Measurements from ENCODE around the gene GSTM3. TPM values are rescaled to one million over a fixed set of nuclear protein-coding genes. Genes with fewer than 3 reads are reported as not detected.
A peak's percentile ranks its signal among the peaks of the same experiment; 100 is the strongest.
"Not testable (repeated sequence)": the region's sequence is repeated elsewhere in the genome, so short reads cannot be mapped to it uniquely, and the experiment has no call there.

The GSTM3 gene
- total RNA-seq, 1 donor from 2014 or later: 93.2 TPM

- intact Hi-C loops (cut with DNase I): loop anchor here (1.0 to 5.0 kb wide), 2 partner anchors 135 to 207 kb away; partner anchors contain the start of genes AHCYL1 and CSF1
- DNase-seq (ENCODE audit: low spot score): peak; percentile 90
Observed at GRCh38 chr1:109776911-109777310, 36.1 kb upstream of the GSTM3 start.

- intact Hi-C loops (cut with DNase I): loop anchor here (5.0 kb wide), 1 partner anchor 136 kb away; the partner anchor contains the start of gene CSF1
- DNase-seq (ENCODE audit: low spot score): peak; percentile 27
Observed at GRCh38 chr1:109776206-109776835, 35.5 kb upstream of the GSTM3 start.

GRCh38 chr1:109775398-109775797 is 34.6 kb upstream of the GSTM3 start:
- intact Hi-C loops (cut with DNase I): loop anchor here (5.0 kb wide), 1 partner anchor 137 kb away; the partner anchor contains the start of gene CSF1
- DNase-seq (ENCODE audit: low spot score): peak; percentile 20

DNA sequence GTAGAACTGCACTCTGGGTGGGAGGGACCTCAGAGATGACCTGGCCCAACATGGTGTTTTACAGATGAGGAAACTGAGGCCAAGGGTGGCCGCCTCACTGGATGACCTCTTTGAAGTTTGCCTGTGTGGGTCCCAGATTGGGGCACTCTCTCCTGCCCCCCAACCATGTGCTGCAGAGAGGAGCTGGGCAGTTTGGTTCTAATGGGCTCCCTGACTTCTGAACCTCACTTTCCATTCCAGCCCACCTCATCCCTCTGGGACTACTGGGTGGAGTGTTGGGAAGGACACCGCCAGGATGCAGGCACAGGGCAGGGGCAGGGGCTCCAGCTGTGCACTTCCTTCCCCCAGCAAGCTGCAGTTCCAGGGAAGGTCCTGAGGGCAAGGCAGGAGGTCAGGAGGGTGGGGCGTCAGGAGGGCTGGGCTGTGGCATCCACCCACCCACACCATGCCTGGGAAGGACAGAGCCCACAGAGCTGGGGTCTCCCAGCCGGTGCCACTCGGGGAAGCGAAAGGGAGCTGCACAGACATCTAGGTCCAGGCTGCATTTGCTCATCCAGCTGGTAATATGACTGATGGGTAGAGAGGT is 33.2 kb upstream of the GSTM3 start:
- peak; percentile 74 for DNase-seq (ENCODE audit: low spot score)
- intact Hi-C loops (cut with DNase I): loop anchor here (1.0 to 5.0 kb wide), 4 partner anchors 57 to 228 kb away; partner anchors contain the start of gene GSTM4

DNA sequence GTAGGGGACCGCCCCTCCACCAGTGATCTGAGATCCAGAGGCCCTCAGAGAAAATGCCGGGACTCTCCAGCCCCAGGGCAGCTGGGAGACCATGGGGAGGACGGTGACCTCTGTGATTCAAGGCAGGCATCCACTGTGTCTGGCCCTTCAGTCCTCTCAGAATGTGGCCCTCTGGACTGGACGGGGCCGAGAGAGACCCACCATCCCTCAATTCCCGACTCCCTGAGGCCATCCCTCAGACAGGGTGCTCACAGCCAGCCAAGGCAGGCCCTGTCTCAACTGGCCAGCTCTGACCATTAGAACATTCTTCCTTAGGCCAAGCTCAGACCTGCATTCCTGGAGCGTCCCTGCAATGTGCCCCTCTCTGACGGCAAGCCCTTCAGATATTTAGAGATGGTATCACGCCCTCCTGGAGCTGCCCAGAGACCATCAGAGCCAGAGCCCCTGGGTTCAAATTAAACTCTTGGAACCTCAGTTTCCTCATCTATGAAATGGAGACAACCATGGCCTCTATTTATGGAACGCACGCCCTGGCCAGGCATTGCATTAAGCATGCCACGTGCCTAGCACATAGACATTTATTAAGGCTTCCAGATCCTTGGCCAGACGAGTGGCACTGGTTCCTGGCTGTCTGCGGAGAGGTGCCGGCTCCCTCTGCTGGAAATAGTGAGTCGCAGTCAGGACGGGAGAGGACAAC is 32.5 kb upstream of the GSTM3 start:
- peak; percentile 91 for DNase-seq (ENCODE audit: low spot score)
- intact Hi-C loops (cut with DNase I): loop anchor here (1.0 to 5.0 kb wide), 3 partner anchors 57 to 227 kb away; partner anchors contain the start of gene GSTM4

DNA sequence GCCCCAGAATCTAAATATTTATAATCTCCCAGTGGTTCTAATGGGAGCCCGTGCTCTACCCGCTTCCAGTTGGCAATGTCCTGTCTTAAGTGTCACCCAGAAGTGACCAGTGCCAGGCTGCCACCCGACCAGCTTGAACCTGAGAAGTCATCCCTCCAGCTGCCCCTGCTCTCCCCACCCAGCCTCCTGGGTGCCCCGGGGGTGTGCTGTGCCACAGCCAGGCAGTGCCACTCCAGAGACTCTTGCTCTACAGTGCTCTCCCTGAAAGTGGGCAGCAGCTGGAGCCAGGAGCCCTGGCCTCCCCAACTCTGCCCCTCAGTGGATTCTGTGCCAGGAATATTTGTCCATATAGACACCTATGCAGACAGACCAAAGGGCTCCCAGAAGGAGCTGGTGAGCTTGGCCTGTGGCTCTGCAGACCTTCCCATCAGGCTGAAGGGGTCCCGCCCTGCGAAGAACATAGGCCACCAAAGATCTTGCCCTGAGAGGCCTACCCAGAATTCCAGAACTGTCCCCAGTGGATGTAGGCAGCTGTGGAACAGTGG is 31.9 kb upstream of the GSTM3 start:
- peak; percentile 70 for DNase-seq (ENCODE audit: low spot score)
- intact Hi-C loops (cut with DNase I): loop anchor here (1.0 to 5.0 kb wide), 3 partner anchors 56 to 226 kb away; partner anchors contain the start of gene GSTM4

DNA sequence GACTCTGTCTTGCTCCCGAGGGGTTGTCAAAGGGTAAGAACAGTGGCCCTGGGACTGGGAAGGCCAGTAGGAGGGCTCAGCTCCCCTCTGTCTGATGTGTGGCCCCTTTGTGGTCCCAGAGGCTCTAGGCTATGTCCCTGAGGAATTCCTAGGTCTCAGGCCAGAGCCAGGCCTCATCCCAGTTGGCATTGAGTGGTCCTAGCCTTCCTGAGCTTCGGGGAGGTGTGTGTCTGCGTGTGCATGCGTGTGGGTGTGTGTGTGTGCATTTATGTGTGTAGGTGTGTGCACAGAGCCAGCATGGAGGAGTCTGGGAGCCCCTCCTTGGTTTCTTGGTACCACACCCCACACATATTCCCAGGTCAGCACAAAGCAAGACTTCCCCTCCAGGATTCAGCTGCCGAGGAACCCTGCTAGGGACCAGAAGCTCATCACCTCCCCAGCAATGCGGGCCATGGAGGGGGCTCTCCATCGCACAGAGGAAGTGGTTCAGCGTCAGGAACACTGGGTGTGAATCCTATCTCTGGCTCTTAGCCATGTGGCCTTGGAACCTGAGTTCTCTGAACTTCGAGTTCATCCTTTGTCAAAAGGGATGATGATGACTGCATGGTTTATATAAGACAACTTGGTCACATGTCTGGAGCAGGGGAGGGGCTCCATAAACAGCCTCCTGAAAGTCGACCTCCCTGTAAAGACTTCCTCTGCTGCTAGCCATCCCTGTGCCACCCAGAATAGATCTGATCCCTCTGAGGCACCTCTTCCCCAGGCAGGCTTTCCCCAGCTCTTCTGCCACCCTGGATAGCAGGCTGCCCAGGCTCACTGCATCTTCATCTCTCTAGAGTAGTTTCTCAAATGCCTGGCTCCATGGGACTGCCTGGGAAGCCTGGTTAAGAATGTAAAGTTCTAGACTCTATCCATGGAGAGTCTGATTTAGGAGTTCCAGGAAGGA is 31.1 kb upstream of the GSTM3 start:
- peak; percentile 73 for DNase-seq (ENCODE audit: low spot score)
- intact Hi-C loops (cut with DNase I): loop anchor here (2.0 to 5.0 kb wide), 2 partner anchors 55 to 115 kb away; partner anchors contain the start of gene GSTM4

DNA sequence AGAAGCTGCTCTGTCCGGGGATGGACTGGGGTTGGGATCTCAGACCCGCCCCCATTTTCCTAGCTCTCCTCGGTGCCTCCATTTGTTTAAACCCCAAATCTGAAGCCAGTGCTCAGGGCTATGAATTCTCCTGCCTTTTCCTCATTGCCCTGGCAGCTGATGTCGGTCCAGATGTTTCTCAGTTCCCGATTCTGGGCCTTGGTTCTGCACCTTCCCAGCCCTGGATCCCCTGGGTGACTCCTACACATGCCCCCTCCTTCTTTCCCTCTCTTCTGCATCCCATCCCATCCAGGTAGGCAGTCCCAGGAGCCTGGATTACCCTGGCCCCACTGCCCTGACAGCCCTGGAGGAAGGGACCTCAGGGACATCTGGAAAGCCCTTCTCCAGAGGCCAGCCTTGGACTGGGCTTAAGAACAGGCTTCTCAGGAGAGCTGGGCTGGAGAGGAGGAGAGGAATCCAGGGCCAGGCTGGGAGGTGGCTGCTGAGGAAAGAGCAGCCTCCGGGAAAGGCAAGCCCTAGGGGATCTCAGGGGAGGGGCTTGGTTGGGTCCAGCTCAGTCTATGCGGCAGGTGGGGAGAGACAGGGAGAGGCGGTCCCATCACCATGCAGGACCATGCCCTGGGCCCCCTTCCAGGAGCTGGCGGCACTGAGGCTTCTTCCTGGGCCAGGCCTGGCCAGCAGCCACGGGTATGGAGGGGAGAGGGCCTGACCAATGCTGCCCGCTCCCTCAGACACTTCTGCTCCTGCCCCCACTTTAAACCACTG is 29.7 kb upstream of the GSTM3 start:
- intact Hi-C loops (cut with DNase I): loop anchor here (5.0 kb wide), 1 partner anchor 113 kb away; the partner anchor contains the start of gene GSTM4
- DNase-seq (ENCODE audit: low spot score): peak; percentile 76

GRCh38 chr1:109769330-109770078 is 28.7 kb upstream of the GSTM3 start:
- DNase-seq (ENCODE audit: low spot score): peak; percentile 26
- intact Hi-C loops (cut with DNase I): loop anchor here (5.0 kb wide), 1 partner anchor 112 kb away; the partner anchor contains the start of gene GSTM4

DNA sequence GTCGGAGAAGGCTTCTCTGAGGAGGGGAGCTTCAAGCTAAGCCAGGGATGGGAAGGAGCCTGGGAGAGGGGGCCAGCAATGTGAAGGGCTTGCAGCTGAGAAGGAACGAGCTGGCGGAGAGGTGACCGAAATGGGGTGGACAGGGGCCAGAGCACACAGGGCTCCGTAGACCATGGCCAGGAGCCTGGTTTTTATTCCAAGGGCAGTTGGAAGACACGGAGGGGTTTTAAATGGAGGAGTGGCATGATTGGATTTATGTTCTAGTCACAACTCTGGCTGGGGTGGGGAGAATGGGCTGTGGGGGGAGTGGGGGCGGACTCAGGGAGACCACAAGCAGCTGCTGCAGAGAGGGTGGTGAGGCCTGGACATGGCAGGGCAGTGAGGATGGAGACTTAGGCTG is 28.0 kb upstream of the GSTM3 start:
- DNase-seq (ENCODE audit: low spot score): peak; percentile 55
- intact Hi-C loops (cut with DNase I): no loop called here

GRCh38 chr1:109768335-109768650 is 27.5 kb upstream of the GSTM3 start:
- no peak for DNase-seq (ENCODE audit: low spot score)
- intact Hi-C loops (cut with DNase I): no loop called here

DNA sequence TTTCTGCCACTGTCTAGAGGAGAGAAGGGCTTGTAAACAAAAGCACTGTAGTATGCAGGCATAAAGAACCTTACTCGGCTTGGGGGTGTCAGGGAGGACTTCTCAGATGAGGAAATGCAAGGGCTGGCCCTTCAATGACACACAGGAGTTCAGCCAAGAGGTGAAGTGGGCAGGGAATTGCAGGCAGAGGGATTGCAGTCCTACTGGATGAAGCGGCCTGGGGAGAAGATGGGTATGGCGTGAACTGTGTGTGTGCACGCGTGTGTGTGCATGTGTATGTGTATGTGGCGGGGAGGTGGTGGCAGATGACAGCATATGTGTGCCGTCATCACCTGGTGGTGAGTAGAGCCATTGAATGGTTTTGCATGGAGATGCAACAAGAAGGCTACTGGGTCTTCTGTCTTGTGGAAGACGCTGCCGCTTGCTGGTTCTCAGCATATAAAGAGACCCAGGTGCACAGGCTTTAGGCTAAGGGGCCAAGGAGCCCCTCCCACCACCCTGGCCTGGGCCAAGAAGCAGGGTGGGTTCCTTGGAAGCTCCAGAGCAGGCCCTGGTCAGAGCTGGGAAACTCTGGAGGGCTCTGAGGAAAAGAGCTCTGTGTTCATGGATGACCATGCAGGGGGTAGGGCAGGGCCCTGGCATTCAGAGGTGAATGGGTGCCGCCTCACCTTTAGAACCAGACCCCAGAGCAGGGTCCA is 26.9 kb upstream of the GSTM3 start:
- peak; percentile 68 for DNase-seq (ENCODE audit: low spot score)
- intact Hi-C loops (cut with DNase I): no loop called here

DNA sequence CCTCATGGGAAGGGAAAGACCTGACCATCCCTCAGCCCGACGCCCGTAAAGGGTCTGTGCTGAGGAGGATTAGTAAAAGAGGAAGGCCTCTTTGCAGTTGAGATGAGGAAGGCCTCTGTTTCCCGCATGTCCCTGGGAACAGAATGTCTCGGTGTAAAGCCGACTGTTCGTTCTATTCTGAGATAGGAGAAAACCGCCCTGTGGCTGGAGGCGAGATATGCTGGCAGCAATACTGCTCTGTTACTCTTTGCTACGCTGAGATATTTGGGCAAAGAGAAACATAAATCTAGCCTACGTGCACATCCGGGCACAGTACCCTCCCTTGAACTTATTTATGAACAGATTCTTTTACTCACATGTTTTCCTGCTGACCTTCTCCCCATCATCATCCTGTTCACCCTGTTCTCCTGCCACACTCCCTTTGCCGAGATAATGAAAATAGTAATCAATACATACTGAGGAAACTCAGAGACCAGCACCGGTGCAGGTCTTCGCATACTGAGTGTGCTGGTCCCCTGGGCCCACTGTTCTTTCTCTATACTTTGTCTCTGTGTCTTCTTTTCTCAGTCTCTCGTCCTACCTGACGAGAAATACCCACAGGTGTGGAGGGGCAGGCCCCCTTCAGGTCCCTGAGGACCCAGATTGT is 26.3 kb upstream of the GSTM3 start:
- intact Hi-C loops (cut with DNase I): not testable (repeated sequence)

GRCh38 chr1:109765896-109766615 is 25.2 kb upstream of the GSTM3 start:
- DNase-seq (ENCODE audit: low spot score): peak; percentile 51
- intact Hi-C loops (cut with DNase I): no loop called here

More for the DNA sequence above, 26.3 kb upstream of the GSTM3 start:
- DNase-seq (ENCODE audit: low spot score): peak; percentile 59

- intact Hi-C loops (cut with DNase I): no loop called here
Observed at GRCh38 chr1:109765483-109765815, 24.6 kb upstream of the GSTM3 start.

More at GRCh38 chr1:109765483-109765815, 24.6 kb upstream of the GSTM3 start:
- peak; percentile 22 for DNase-seq (ENCODE audit: low spot score)
